SKM-1 (cell line): Measurements from ENCODE around the gene FAM114A1.
"Not testable (repeated sequence)": the region's sequence is repeated elsewhere in the genome, so short reads cannot be mapped to it uniquely, and the experiment has no call there.

Source experiments
- DNase-seq: peaks from one replicate; lab custom pipeline; 2025; ENCODE audit not compliant: unreplicated experiment; lab: John Stamatoyannopoulos, UW

Gene FAM114A1

GRCh38 chr4:38898245-38898644 is 30.6 kb downstream of the FAM114A1 start:
- DNase-seq: no peak

DNA sequence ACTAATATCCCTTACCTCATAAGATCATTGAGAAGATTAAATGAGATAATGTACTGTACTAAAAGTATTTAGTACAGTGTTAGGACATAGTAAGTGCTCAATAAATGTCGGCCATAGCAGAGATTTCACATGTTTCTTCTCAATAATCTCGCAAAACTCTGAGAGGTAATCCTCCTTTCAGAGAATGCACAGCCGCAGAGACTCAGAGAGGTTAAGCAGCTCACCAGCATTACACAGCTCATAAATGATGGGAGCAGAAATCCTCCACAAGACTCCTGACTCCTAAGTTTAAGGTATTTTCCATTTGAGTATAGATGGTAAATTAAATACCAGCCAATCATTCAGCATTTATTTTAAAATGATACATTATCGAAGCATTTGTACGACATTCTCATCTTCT is 34.6 kb downstream of the FAM114A1 start:
- DNase-seq: no peak

DNA sequence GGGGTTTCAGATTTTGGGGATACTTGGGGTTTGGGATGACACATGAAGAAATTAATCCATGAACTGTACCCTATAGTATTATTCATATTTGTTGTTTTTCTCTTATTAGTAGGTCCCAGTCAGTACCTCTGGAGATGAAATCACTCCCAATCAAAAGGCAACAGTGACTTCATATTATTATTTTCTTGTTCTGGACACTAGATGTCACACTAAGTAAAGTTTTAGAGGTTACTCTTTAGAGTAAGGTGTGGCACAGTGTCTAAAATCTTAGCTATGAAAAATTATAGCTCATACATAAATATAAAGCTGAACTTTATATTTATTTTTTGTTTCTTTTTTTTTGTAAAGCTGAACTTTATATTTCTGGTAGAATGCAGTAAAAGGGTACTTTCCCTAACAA is 35.1 kb downstream of the FAM114A1 start:
- no peak for DNase-seq

- no peak for DNase-seq
These were observed 36.6 kb downstream of the FAM114A1 start for GRCh38 chr4:38904090-38904666.

- no peak for DNase-seq
These were observed 37.1 kb downstream of the FAM114A1 start for GRCh38 chr4:38904682-38905081.

- no peak for DNase-seq
These were observed 38.2 kb downstream of the FAM114A1 start for GRCh38 chr4:38905652-38906385.

DNA sequence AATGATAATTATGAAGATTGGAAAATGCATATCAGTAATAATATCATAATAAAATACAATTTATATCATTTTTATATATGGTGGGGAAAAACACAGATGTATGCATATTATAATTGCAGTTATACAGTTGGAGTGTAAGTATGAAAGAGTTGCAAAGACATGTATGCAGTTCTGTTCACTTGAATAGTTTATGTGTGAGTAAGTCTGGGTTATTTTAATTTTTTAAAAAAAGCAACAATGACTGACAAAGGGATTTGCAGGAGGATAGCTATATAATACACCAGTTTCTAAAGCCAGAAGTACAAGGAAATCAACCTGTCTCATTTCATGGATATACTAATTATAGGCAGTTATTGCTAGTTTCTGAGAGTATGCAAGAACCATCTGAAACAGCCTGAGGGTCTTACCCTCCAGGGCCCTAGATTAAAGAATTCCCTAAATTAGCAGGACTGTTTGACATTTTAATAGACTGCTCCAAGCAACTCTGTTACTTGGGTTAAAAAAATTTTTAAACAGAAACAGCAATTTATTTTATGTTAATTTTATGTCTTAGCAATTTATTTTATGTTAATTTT is 40.2 kb downstream of the FAM114A1 start:
- DNase-seq: no peak

GRCh38 chr4:38909015-38909414 is 41.4 kb downstream of the FAM114A1 start:
- no peak for DNase-seq

DNA sequence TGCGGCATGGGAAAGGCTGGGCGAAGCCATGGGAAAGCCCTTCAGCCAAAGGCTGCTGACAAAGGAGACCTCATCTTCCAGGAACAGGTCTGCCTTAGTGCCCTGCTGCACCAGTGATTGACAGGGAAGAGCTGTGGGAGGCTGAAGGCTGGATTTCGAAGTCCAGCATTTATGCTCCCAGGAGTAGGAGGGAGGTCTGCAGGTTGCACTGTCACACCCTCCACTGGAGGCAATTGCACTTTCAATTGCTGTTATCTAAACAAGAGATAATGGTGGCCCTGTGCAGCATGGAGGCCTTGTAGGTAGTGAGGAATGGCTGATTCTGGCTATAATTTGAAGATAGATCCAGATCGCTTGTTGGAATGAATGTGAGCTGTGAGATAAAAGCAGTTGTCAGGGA is 43.7 kb downstream of the FAM114A1 start:
- no peak for DNase-seq

DNA sequence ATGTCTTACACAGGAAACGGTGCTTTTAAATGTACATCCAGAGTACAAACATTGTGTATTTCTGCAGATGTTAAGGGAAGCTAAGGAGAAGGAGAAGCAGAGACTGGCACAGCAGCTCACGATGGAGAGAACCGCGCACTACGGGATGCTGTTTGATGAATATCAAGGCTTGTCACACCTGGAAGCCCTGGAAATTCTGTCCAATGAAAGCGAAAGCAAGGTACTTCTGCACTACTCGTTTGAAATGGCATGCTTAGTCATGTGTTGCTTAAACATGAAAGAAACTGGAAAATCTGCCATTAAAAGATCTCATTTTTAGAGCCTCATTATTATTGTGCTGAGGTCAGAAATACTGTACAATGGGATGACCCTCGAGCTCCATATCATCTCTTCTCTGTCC is 47.2 kb downstream of the FAM114A1 start:
- DNase-seq: no peak

DNA sequence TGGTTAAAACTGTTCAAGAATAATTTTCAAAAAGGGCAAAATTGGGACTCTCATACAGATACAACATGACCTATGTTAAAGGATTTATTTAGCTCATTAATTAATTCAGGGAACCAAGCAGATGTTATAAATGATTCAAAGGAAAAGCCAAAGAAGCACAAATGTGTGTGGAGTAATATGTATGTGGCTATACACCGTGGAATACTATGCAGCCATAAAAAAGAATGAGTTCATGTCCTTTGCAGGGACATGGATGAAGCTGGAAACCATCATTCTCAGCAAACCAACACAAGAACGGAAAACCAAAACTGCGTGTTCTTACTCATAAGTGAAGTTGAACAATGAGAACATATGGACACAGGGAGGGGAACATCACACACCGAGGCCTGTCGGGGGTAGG is 48.7 kb downstream of the FAM114A1 start:
- DNase-seq: not testable (repeated sequence)

DNA sequence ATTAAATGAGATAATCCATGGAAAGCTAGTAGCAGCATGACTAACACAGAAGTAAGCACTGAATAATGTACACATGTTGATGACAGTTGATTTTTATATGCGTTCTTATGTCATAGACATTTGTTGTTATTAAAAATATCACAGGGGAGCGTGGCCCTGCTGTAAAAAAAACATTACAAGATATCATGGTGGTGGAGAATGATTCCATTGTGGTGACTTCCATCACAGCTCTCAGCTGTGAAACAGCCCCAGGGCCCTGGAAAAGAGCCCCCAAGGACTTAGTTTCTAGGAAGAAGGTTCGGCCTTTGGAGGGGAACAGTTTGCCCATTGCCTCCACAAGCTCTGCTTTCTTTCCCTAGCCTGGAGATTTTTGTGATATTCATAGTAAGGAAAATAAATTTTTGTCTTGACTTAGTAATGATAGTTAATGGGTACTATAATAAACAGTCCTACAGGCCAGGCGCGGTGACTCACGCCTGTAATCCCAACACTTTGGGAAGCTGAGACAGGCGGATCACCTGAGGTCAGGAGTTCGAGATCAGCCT is 49.9 kb downstream of the FAM114A1 start:
- no peak for DNase-seq

GRCh38 chr4:38919494-38919893 is 51.9 kb downstream of the FAM114A1 start:
- no peak for DNase-seq

- no peak for DNase-seq
These were observed 52.6 kb downstream of the FAM114A1 start for GRCh38 chr4:38920186-38920585.

- DNase-seq: no peak
These were observed 53.1 kb downstream of the FAM114A1 start for GRCh38 chr4:38920677-38921076.

- DNase-seq: no peak
These were observed 53.5 kb downstream of the FAM114A1 start for GRCh38 chr4:38921151-38921550.

DNA sequence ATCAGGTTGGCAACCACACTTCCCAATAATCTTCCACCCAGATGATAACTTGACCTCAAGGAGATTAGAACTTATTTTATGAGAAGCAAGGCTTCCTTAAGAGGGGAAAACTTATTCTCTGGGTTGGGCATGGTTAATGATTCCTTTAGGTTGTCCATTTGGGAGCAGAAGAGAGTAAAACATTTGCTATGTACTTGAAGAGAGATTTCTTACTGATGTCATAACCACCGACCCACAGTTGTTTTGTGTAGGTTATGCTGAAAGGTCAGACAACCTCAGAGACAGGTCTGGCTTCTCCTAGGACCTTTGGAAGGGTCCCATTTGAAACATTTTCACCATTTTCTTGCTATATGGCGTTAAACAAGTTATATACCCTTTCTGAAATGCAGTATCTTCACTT is 56.1 kb downstream of the FAM114A1 start:
- no peak for DNase-seq

- no peak for DNase-seq
These were observed 56.7 kb downstream of the FAM114A1 start for GRCh38 chr4:38924353-38924752.

DNA sequence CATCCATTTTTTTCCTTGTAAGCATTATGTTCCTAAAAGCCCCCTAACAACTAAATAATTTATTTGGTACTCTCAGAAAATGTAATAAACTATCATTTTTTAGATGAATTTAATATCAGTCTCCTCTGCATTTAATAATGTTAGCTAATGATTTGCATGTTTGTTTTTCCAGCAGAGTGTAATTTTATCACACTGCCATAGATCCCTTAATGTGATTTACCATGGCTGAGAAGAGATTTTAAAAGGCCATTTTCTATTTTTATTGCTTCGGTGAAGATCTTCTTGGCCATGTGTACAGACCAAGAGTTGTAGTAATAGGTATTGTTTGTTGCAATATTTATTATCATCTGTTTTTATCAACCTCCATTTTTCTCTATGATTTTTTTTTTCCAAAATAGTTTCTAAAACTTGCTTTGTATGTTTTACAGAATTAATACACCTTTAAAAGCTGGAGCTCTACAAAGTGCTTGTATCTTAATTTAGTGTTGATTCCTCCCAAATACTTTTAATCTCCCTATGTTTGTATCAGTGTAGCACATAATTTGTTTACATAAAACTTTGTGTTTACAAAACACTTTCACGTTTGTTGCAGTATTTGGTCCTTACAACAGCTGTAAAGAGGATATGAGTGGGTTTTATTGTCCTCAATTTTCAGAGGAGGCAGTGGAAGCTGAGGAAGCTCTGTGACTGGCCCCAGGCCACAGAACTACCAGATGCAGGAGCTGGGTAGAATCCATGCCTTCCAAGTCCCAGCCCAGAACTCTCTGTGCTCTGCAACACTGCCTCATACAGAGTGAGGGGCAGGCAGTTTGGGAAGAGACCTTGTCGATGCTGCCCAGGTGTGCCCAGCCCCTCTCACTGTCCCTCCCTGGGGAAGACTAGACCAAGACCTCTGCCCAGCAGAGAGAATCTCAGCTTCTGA is 58.1 kb downstream of the FAM114A1 start:
- DNase-seq: no peak

DNA sequence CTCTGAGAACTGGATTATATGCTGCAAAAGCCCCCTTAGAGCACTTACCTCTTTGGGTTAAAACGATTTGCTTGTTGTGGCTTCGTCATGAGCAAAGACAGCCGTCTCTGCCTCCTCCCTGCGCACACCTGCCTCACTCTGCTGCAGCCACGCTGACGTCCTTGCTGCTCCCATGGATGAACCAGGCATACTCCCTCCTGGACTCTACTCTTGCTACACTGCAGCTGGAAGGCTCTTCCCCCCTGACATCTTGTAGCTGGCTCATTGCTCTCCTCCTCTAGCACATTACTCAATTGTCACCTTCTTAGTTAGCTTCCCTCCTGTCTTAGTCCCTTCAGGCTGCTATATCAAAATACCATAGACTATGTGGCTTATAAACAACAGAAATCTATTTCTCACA is 59.3 kb downstream of the FAM114A1 start:
- no peak for DNase-seq

GRCh38 chr4:38928568-38928967 is 61.0 kb downstream of the FAM114A1 start:
- DNase-seq: no peak
